Measurements from ENCODE around the gene LGALS7B.
"Not testable (repeated sequence)": the region's sequence is repeated elsewhere in the genome, so short reads cannot be mapped to it uniquely, and the experiment has no call there.

The LGALS7B gene

GRCh38 chr19:38825936-38826335 lies 36.9 kb downstream of the LGALS7B start:
- not testable (repeated sequence) for DNase-seq

- no peak for DNase-seq
Observed at GRCh38 chr19:38826856-38827551, 38.0 kb downstream of the LGALS7B start.

GRCh38 chr19:38829203-38829602 lies 40.2 kb downstream of the LGALS7B start:
- not testable (repeated sequence) for DNase-seq

DNA sequence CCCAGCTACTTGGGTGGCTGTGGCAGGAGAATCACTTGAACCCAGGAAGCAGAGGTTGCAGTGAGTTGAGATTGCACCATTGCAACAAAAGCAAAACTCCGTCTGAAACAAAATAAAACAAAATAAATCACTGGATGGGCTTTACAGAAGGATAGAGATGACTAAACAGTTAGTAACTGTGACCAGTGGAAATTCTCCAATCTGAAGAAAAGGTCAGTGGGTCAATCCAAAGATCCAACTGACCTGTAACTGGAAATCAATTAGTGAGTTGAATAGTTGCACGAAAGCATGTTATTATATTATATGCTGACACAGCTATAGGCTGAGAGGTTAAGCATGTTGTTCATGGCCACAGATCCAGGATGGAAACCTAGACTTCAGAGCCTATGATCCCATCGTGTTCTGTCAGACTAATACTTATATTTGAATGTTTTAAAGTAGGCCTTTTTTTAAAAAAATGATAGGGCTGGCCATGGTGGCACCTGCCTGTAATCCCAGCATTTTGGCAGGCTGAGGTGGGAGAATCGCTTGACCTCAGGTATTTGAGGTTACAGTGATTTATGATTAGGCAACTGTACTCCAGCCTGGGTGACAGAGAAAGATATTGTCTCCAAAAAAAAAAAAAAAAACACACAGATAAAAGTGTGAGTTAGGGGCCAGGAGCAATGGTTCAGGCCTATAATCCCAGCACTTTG lies 41.2 kb downstream of the LGALS7B start:
- no peak for DNase-seq

GRCh38 chr19:38831142-38831605 lies 42.2 kb downstream of the LGALS7B start:
- DNase-seq = peak; percentile 47

DNA sequence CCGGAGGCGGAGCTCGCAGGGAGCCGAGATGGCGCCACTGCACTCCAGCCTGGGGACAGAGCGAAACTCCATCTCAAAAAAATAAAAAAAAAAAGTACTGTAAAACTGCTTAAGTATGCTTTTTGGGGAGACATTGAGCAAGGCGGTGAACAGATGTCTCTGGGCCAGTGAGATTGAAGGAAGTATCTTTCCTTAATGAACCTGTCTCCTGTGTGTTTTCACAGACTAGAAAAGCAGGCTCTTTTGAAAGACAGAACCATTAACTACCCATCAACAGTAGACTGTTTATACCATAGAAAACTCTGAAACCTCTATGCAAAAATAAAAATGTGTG lies 44.1 kb downstream of the LGALS7B start:
- DNase-seq = no peak

GRCh38 chr19:38834104-38834490 lies 45.1 kb downstream of the LGALS7B start:
- DNase-seq = no peak

DNA sequence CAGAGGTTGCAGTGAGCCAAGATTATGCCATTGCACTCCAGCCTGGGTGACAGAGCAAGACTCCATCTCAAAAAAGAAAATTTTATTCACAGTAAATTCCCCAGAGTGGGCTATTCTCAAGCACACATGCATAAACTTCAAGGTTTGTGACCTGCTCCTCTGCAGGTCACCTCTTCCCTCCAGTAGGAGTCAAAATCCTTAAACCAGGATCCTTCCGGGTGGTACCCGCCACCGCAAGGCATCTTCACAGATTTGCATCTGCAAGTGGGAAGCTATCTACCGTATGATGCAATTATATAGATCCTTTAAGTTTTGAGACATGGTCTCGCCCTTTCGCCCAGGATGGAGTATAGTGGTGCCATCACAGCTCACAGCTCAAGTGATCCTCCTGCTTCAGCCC lies 45.6 kb downstream of the LGALS7B start:
- DNase-seq = no peak

DNA sequence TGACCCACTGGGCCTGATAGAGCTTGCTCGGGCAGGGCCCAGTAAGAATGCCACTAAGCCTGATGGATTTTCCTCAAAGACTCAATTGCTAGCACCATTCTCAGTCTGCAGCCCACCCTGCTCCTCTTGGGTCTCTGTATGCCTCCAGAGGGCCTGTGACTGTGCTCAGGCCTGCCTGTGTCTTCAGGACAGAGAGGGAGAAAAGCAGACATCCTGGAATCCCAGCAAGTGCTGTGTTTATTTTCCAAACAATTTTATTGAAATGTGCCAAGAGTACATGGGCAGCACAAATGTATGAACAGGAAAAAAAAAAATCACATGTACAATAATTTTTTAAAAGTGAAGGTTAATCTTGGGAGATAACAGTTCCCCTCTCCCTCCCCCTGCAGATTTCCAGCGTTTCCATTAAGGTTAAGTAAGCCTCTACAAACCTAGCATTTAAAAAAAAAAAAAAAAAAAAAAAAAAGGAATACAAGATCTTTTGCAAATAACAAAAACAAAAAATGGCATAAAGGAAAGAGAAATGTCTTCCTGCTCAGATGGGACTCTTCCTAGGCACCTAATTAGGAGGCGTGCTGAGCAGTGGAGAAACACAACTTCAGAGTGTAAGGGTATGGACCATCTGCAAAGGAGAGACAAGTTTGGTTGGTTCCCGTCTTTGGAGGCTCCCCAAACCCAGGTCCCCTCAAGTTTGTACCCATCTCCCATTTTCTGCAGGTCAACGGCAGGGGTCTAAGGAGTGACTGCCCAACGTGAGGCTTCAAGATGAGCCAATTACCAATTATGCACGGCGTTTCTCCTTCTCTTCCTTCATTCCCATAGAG lies 47.4 kb downstream of the LGALS7B start:
- DNase-seq = no peak

GRCh38 chr19:38836983-38837626 lies 48.1 kb downstream of the LGALS7B start:
- no peak for DNase-seq

DNA sequence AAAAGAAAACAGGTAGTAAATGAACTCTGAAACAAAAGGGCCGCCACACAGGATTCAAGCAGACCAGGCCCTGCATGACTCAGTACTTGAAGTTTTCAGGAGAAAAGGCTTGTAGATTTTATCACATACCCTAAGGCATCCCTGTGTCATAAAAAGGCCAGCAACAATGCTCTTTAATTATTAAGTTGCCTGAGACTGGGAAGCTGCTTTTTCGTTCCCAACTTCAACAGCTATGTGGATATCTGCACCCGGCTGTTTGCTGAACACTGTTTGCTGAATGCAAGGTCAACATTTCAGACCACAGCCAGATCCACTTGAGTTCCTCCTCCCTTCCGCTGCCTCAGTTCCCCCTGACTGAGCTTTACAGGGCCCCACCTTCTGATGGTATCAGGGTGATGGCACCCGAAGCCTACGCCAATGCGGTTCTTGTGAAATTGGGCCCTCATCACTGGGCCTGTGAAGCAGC lies 48.7 kb downstream of the LGALS7B start:
- DNase-seq = no peak

DNA sequence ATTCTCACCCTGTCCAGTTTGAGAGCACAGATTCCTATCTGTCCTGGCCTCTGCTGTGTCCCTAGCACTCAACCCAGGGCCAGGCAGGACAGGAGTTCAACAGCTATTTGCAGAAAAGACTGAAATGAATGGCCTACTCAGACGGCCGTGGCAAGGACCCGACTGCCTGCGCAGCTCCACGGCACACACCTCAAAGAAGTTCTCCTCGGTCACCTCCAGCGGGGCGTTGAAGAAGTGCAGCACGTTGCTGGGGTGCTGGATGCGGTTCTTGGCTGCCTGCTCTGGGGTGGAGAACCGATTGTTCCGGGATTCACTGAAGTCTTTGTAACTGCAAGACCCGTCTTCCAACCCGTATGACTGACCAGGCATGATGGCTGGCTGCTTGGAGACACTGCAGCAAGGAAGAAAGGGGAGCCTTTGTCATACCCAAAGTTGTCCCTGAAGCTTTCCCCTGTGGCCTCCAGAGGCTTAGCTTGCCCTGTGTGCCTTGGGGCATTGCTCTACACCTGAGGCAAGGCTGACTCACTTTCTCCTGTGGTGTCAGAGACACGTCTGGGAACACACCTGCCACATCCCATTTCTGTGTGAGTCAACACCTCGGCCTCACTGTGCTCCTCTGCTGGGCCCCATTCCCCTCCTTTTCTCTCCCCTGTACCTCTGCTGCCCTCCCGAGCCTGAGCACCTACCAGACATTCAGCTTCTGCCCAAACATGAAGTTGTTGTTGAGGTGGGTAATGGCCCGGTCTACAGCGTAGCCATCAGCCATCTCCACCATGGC lies 49.4 kb downstream of the LGALS7B start:
- DNase-seq = no peak

DNA sequence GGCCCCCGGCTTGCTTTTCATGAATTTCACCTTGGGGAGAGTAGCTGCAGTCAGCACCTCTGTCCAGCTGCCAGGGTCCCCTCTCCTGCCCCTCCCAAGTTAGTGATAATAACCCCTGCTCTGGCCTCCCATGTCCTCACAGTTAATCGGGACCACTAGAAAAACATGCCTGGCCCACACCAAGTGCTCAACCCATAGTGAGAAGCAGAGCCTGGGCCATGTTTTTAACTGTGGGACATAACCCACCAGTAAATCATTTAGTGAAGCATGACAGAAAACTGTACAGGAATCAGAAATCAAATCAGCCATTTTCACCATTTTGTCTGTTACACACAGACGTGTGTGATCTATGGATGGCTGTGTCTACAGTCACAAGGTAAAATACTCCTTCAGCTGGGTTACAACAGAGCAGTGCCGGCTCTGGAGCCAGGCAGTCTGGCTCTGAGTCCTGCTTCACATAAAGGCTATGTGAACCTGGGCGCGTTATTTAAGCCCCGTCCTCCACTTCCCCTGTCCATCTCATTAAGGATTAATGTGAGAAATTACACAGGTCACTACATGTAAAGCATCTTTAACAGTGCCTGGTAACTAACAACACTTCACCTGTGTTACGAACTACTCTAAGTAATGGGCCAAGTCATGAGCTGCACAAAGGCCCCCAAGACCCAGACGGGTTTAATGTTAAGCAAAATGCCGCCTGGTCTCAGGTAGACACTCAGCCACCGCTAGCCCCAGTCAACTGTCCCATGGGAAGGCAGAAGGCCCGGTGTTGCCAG lies 50.2 kb downstream of the LGALS7B start:
- no peak for DNase-seq

DNA sequence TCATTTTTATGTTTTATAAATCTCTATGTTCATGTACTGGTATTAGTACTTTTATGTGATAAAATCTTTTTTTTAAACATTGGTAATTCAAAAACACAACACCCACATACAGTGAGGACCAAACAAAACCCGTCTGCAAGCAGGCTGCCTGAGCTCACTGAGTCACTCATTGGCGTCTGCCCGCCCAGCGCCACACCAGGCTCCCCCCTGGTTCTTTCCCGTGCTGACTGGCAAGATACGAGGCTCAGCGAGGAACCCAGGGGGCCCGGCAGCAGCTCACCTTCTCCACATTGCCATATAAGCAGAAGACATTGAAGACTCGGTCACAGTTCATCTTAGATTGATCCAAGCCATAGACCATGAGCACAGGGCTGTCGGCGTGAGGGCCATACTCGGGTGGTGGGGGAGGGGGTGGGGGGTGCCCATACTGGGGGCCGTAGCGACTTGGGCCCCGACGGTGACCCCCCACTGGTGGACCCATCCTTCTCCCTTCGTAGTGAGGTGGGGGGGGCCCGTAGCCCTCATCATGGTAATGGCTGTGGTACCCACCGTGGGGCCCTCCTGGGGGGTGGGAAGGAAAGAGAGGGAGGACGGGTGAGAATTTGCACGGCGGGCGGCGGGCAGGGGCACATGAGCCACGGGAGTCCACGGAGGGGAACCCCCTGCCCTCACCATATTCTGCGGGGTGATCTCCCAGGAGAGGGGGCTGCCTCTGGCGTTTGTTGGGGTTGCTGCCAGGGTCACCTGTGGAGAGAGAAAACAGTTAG lies 51.0 kb downstream of the LGALS7B start:
- no peak for DNase-seq

DNA sequence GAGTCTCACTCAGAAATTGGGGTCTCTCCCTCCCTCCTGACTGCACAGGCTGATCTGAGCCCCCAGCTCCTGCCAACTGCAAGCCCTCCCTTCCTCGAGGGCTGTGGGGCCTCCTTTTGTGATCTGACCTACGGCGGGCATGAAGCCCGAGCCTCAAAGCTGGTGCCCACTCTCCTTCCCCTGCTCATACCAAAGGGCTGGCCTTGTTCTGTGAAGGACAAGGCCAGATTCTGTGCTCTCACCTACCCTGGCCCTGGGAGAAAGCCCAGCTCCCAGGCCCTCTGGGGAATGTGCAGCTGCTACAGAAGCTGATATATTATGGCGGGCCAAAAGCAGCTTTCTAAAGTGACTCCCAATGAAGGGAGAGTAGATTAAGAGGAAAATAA lies 51.6 kb downstream of the LGALS7B start:
- no peak for DNase-seq
